Measurements from ENCODE around the gene ASCC3. TPM values are rescaled to one million over a fixed set of nuclear protein-coding genes. Genes with fewer than 3 reads are reported as not detected.

Gene ASCC3
- total and polyA plus RNA-seq, 3 donors from 2014 or later: 16.1 to 29.3 (median 29.0) TPM

DNA sequence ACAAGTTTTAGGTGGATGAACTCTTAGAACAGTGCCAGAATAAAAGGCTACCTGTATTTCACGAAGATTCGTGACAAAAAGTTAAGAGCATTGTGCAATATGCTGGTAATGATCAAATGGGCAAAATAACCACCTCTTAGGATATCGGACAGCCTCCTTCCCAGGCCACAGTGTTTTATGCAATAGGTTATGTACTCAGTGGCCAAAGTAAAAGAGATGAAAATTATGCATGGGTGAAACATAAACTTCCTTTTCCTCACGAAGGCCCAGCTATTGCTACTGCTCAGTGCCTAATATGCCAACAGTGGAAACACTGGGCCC is 262.8 kb downstream of the ASCC3 start:
- H3K27ac ChIP-seq: no peak overlapping the region
- DNase-seq: no peak
- H3K9me3 ChIP-seq: no peaks in the 10 kb centered on the region
- 88 to 95% methylated on average over 4 of the region's 4 CpGs for WGBS, 2 donors
- intact Hi-C loops (cut with DNase I; ENCODE audit: low total_unique reads): no loop called here
- H3K36me3 ChIP-seq (ENCODE audit: low read depth, missing control alignments): no peaks in the 10 kb centered on the region
- H3K4me1 ChIP-seq: no peaks in the 10 kb centered on the region
- no peak for TF ChIP-seq CTCF (IDR thresholded peaks at IDR 0.05)
- no peak for TF ChIP-seq POLR2A (IDR thresholded peaks at IDR 0.05)
- H3K4me3 ChIP-seq: no peak overlapping the region
- no peaks in the 10 kb centered on the region for H3K27me3 ChIP-seq

DNA sequence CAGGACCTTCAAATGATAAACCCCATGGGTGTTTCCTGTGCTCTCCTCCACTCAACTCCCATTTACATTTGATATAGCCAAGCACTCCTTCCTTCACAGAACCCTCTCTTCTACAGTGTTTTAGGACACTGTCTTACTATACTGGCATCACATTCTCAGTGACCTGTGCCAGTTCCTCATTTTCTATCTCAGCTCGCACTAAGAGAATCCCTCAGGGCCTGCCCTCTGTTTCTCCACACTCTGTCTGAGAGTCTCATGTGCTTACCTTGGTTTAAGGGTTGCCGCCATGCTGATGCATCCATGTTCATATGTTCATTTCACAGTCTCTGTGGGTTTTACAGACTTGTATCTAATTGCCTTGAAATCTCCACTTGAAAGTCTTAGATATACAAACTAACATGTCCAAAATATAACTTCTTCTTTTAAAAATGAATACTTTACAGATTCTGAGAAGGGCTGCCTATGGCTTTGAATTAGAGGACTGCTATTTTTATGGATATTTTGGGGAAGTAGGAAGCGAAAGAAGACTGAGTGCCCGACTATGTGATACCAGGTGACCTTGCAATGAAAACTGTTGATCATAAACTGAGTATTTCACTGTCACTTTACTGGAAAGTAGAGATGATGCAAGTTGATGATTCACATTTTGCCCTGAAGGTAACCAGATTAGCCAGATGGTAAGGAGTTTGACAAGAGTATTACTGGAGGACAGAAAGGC is 263.3 kb downstream of the ASCC3 start:
- WGBS, 2 donors: 63 to 80% methylated on average over 4 of the region's 4 CpGs
- Histone ChIP-seq H3K4me3 (no peak overlapping the region), H3K27me3 (no peaks in the 10 kb centered on the region), H3K9me3 (no peaks in the 10 kb centered on the region), H3K4me1 (no peaks in the 10 kb centered on the region), H3K36me3 (ENCODE audit: low read depth, missing control alignments) (no peaks in the 10 kb centered on the region), H3K27ac (no peak overlapping the region)
- intact Hi-C loops (cut with DNase I; ENCODE audit: low total_unique reads): no loop called here
- no peak for TF ChIP-seq POLR2A (IDR thresholded peaks at IDR 0.05)
- no peak for TF ChIP-seq CTCF (IDR thresholded peaks at IDR 0.05)
- DNase-seq: no peak

DNA sequence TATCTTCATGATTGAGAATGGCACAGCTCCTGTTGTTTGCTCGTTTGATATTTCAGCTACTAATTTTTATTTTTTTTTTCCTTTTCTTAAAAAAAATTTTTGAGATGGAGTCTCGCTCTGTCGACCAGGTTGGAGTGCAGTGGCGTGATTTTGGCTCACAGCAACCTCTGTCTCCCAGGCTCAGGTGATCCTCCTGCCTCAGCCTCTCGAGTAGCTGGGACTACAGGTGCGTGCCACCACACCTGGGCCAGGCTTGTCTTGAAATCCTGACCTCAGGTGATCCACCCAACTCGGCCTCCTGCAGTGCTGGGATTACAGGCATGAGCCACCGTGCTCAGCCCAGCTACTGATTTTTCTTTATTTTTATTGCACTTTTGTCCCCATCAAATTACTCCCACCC is 266.2 kb downstream of the ASCC3 start:
- no peak for TF ChIP-seq POLR2A (IDR thresholded peaks at IDR 0.05)
- no peak for TF ChIP-seq CTCF (IDR thresholded peaks at IDR 0.05)
- H3K4me1 ChIP-seq: no peaks in the 10 kb centered on the region
- H3K9me3 ChIP-seq: no peaks in the 10 kb centered on the region
- no peaks in the 10 kb centered on the region for H3K36me3 ChIP-seq (ENCODE audit: low read depth, missing control alignments)
- no peak overlapping the region for H3K27ac ChIP-seq
- H3K4me3 ChIP-seq: no peak overlapping the region
- H3K27me3 ChIP-seq: no peaks in the 10 kb centered on the region
- WGBS, 2 donors: 88 to 98% methylated on average over 8 of the region's 8 CpGs
- intact Hi-C loops (cut with DNase I; ENCODE audit: low total_unique reads): no loop called here
- DNase-seq: no peak

GRCh38 chr6:100614386-100614785 is 266.7 kb downstream of the ASCC3 start:
- DNase-seq: no peak
- TF ChIP-seq POLR2A (IDR thresholded peaks at IDR 0.05): no peak
- TF ChIP-seq CTCF (IDR thresholded peaks at IDR 0.05): no peak
- H3K4me3 ChIP-seq: no peak overlapping the region
- H3K4me1 ChIP-seq: no peaks in the 10 kb centered on the region
- 92 to 94% methylated on average over 4 of the region's 4 CpGs for WGBS, 2 donors
- intact Hi-C loops (cut with DNase I; ENCODE audit: low total_unique reads): no loop called here
- H3K9me3 ChIP-seq: no peaks in the 10 kb centered on the region
- H3K27me3 ChIP-seq: no peaks in the 10 kb centered on the region
- H3K36me3 ChIP-seq (ENCODE audit: low read depth, missing control alignments): no peaks in the 10 kb centered on the region
- H3K27ac ChIP-seq: no peak overlapping the region

GRCh38 chr6:100613656-100614055 is 267.5 kb downstream of the ASCC3 start:
- 95 to 96% methylated on average over 3 of the region's 3 CpGs for WGBS, 2 donors
- no peaks in the 10 kb centered on the region for H3K36me3 ChIP-seq (ENCODE audit: low read depth, missing control alignments)
- TF ChIP-seq CTCF (IDR thresholded peaks at IDR 0.05) (no peak), POLR2A (IDR thresholded peaks at IDR 0.05) (no peak)

More at GRCh38 chr6:100613656-100614055, 267.5 kb downstream of the ASCC3 start:
- Histone ChIP-seq H3K4me1 (no peaks in the 10 kb centered on the region), H3K27me3 (no peaks in the 10 kb centered on the region), H3K9me3 (no peaks in the 10 kb centered on the region), H3K27ac (no peak overlapping the region), H3K4me3 (no peak overlapping the region)
- intact Hi-C loops (cut with DNase I; ENCODE audit: low total_unique reads): no loop called here
- DNase-seq: no peak

Data from testis (tissue), 3 donors.